K562 (cell line): ENCODE data around the gene CDYL. TPM values are rescaled to one million over a fixed set of nuclear protein-coding genes. Genes with fewer than 3 reads are reported as not detected.
A peak's percentile ranks its signal among the peaks of the same experiment; 100 is the strongest.

Experiments
- ARHGAP35 ChIP-seq: fragments of 450-650 bp; IDR thresholded peaks from 2 replicates; pipeline ENCODE4 v1.6.1; 2018; ENCODE audit not compliant: partially characterized antibody
- ASH1L ChIP-seq: fragments of 450-650 bp; IDR thresholded peaks from 2 replicates; pipeline ENCODE4 v1.6.1; 2018; ENCODE audit warnings: borderline replicate concordance, mild to moderate bottlenecking, low read depth; ENCODE audit not compliant: partially characterized antibody
- BCOR ChIP-seq: fragments of 450-650 bp; IDR thresholded peaks from 2 replicates; pipeline ENCODE4 v1.6.1; 2016
- CHD1 ChIP-seq: fragments of 200-600 bp; sonication (generic); IDR thresholded peaks from one replicate; pipeline ENCODE4 v1.6.1; 2012; ENCODE audit warnings: mild to moderate bottlenecking, moderate library complexity, low read length, inconsistent platforms
- CREB5 ChIP-seq: fragments of 250-450 bp; sonication (Bioruptor Pico); IDR thresholded peaks from 2 replicates; pipeline ENCODE4 v1.5.0; 2020; ENCODE audit warnings: mild to moderate bottlenecking
- CSDE1 ChIP-seq, 2 experiments: fragments of 450-650 bp; IDR thresholded peaks; 2 replicates each; pipeline ENCODE4 v1.6.1; 2016; ENCODE audit warnings: mild to moderate bottlenecking in 1 of 2
- CTCF ChIP-seq, 3 experiments: IDR thresholded peaks in 2 of 3; conservative IDR thresholded peaks in 1 of 3; 2 replicates each; pipeline ENCODE4 v1.5.1; 2011 to 2012; ENCODE audit warnings: low read length in 3 of 3, mild to moderate bottlenecking in 3 of 3, control low read depth in 2 of 3, improper control_type of control experiment in 1 of 3, inconsistent platforms in 1 of 3, low read depth in 1 of 3, mixed read lengths in 1 of 3, moderate library complexity in 1 of 3; ENCODE audit not compliant: insufficient read depth in 2 of 3
- DIDO1 ChIP-seq: fragments of 450-650 bp; IDR thresholded peaks from 2 replicates; pipeline ENCODE4 v1.6.1; 2016; ENCODE audit warnings: low read depth, missing biosample characterization, missing genetic modification characterization
- FOXK1 ChIP-seq: sonication (generic); formaldehyde crosslinking; IDR thresholded peaks from 2 replicates; pipeline ENCODE4 v1.8.0; 2022; ENCODE audit warnings: missing genetic modification reagents, mild to moderate bottlenecking, borderline replicate concordance
- KLF16 ChIP-seq: IDR thresholded peaks from 2 replicates; pipeline ENCODE4 v1.6.1; 2016; ENCODE audit warnings: antibody characterized with exemption
- MED1 ChIP-seq: sonication (generic); formaldehyde crosslinking; IDR thresholded peaks from 2 replicates; pipeline ENCODE4 v1.8.1; 2023; ENCODE audit warnings: missing genetic modification reagents, borderline replicate concordance
- NCOR1 ChIP-seq: fragments of 450-650 bp; IDR thresholded peaks from 2 replicates; pipeline ENCODE4 v1.6.1; 2016; ENCODE audit warnings: mild to moderate bottlenecking, moderate library complexity
- OTX1 ChIP-seq: fragments of 450-650 bp; formaldehyde crosslinking; IDR thresholded peaks from 2 replicates; pipeline ENCODE4 v1.4.0; 2022; ENCODE audit warnings: mild to moderate bottlenecking
- RFX7 ChIP-seq: fragments of 250-450 bp; sonication (Bioruptor Pico); IDR thresholded peaks from 2 replicates; pipeline ENCODE4 v1.5.1; 2021; ENCODE audit warnings: mild to moderate bottlenecking
- RNF2 ChIP-seq: sonication (generic); IDR thresholded peaks from 2 replicates; pipeline ENCODE4 v1.6.1; 2016
- SMARCE1 ChIP-seq: fragments of 450-650 bp; IDR thresholded peaks from 2 replicates; pipeline ENCODE4 v1.7.1; 2016; ENCODE audit warnings: mild to moderate bottlenecking
- ZEB2 ChIP-seq: fragments of 450-650 bp; IDR thresholded peaks from 2 replicates; pipeline ENCODE4 v1.6.1; 2016
- ZNF134 ChIP-seq: fragments of 250-450 bp; sonication (Bioruptor Pico); conservative IDR thresholded peaks from 2 replicates; pipeline ENCODE4 v1.4.0; 2020
- ZNF655 ChIP-seq: fragments of 250-450 bp; sonication (Bioruptor Pico); IDR thresholded peaks from 2 replicates; pipeline ENCODE4 v1.5.0; 2021
- polyA plus RNA-seq, 8 experiments: library from polyadenylated mRNA; depleted of rRNA in 4 of 8; stranded (reverse) in 5 of 8; unstranded in 3 of 8; fragments of >200 nt; fragmentation: Nextera tagmentation in 2 of 8; fragmentation: Illumina TruSeq in 1 of 8; extraction: Ambion mirVana in 2 of 8; extraction: Trizol in 1 of 8; gene quantifications; 2 replicates each; pipeline versions ENCODE4 v1.2.1 to v1.2.3, GENCODE V29; 2011 to 2014; ENCODE audit warnings: inconsistent platforms in 1 of 8, missing spikeins in 1 of 8
- total RNA-seq, 7 experiments: library from RNA; depleted of rRNA in 6 of 7; stranded (reverse); fragments of >200 nt in 6 of 7; fragmentation: Illumina TruSeq in 2 of 7; extraction: Trizol in 2 of 7; gene quantifications; 2 replicates each; pipeline versions ENCODE4 v1.2.1 to v1.2.3, GENCODE V29; 2011 to 2021; ENCODE audit warnings: low replicate concordance in 1 of 7
- TF ChIP-seq, protein P1 (sequence below): fragments of 450-650 bp; IDR thresholded peaks from 2 replicates; pipeline ENCODE4 v1.6.1; 2014; ENCODE audit warnings: low read depth, mild to moderate bottlenecking, moderate library complexity, borderline replicate concordance
- TF ChIP-seq, protein P2 (sequence below): sonication (generic); formaldehyde crosslinking; IDR thresholded peaks from 2 replicates; pipeline ENCODE4 v1.8.1; 2023; ENCODE audit warnings: mild to moderate bottlenecking, missing genetic modification reagents

Gene CDYL
- total and polyA plus RNA-seq, 9 of the 15 experiments (the other 6 are each of a cell fraction or from before 2014, with no cell fraction given) = 8.1 to 45.8 (median 40.8) TPM

GRCh38 chr6:4941782-4942672 is 165.8 kb downstream of the CDYL start (continued):
- TF ChIP-seq, protein P1, sequence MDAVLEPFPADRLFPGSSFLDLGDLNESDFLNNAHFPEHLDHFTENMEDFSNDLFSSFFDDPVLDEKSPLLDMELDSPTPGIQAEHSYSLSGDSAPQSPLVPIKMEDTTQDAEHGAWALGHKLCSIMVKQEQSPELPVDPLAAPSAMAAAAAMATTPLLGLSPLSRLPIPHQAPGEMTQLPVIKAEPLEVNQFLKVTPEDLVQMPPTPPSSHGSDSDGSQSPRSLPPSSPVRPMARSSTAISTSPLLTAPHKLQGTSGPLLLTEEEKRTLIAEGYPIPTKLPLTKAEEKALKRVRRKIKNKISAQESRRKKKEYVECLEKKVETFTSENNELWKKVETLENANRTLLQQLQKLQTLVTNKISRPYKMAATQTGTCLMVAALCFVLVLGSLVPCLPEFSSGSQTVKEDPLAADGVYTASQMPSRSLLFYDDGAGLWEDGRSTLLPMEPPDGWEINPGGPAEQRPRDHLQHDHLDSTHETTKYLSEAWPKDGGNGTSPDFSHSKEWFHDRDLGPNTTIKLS = 0 out of 2 replicates have a peak, but pooled peaks have one; percentile 30
- TF ChIP-seq ARHGAP35 (no peak), CTCF (IDR thresholded peaks at IDR 0.05 in 2 of 3, conservative IDR thresholded peaks at IDR 0.05 in 1 of 3; ENCODE audit: insufficient read depth in 2 of 3, low read depth in 1 of 3, low read length in 3 of 3) (no peak), DIDO1 (tag) (no peak), ASH1L (no peak), RFX7 (CRISPR knock-in tag) (no peak), ZNF655 (CRISPR knock-in tag) (no peak), CHD1 (no peak), FOXK1 (CRISPR knock-in tag) (no peak), CSDE1 (IDR thresholded peaks at IDR 0.05) (0 out of 4 replicates have a peak, but pooled peaks of 1 of the 2 experiments have one; percentile 45), NCOR1 (peak; percentile 92), OTX1 (CRISPR knock-in tag) (no peak), KLF16 (peak; percentile 90), CREB5 (CRISPR knock-in tag) (no peak), ZNF134 (CRISPR knock-in tag) (no peak), ZEB2 (peak; percentile 96), RNF2 (peak; percentile 63), MED1 (CRISPR knock-in tag) (no peak), BCOR (peak; percentile 44; the same call in 1 of the 2 replicates), SMARCE1 (peak; percentile 97)
- TF ChIP-seq, protein P2, sequence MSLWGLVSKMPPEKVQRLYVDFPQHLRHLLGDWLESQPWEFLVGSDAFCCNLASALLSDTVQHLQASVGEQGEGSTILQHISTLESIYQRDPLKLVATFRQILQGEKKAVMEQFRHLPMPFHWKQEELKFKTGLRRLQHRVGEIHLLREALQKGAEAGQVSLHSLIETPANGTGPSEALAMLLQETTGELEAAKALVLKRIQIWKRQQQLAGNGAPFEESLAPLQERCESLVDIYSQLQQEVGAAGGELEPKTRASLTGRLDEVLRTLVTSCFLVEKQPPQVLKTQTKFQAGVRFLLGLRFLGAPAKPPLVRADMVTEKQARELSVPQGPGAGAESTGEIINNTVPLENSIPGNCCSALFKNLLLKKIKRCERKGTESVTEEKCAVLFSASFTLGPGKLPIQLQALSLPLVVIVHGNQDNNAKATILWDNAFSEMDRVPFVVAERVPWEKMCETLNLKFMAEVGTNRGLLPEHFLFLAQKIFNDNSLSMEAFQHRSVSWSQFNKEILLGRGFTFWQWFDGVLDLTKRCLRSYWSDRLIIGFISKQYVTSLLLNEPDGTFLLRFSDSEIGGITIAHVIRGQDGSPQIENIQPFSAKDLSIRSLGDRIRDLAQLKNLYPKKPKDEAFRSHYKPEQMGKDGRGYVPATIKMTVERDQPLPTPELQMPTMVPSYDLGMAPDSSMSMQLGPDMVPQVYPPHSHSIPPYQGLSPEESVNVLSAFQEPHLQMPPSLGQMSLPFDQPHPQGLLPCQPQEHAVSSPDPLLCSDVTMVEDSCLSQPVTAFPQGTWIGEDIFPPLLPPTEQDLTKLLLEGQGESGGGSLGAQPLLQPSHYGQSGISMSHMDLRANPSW (CRISPR knock-in tag) = no peak
